Germinal center (tissue), 1 donor: ENCODE measurements around the gene GALNT14.

Experiments used
- DNase-seq: peaks from one replicate; pipeline ENCODE4 v3.0.0; 2012; ENCODE audit warnings: mixed read lengths, low spot score

The GALNT14 gene

DNA sequence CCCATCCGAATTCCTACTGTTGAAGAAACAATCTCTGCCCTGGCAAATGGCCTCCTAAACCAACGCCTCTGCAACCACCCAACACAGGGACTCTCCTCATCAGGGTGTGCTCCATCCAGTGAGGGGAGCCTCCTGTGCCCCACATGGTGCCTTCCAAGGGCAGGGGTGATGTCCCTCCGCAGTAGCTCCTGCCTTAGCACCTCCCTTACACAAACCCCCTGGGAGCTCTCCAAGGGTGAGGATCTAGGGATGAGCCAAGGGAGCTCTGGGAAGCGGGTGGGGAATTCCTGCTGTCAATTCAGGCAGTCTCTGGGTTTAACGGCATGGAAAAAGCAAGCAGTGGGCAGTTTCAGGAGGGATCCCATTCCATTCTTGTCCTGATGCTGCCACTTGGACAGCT lies 3.8 kb downstream of the GALNT14 start:
- DNase-seq, result no peak

DNA sequence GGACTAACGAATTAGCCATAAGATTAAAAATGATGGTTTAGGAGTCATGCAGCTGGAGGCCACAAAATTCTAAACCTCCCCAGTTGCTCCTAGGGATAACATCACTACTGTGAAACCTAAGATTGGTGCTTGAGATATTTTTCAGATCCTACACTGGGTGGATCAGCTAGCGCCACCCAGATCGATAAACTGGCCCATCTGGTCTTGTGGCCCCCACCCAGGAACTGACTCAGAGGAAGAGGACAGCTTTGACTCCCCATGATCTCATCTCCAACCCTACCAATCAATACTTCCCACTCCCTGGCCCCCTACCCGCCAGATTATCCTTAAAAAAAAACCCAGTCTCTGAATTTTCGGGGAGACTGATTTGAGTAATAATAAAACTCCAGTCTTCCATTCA lies 5.5 kb downstream of the GALNT14 start:
- no peak for DNase-seq

DNA sequence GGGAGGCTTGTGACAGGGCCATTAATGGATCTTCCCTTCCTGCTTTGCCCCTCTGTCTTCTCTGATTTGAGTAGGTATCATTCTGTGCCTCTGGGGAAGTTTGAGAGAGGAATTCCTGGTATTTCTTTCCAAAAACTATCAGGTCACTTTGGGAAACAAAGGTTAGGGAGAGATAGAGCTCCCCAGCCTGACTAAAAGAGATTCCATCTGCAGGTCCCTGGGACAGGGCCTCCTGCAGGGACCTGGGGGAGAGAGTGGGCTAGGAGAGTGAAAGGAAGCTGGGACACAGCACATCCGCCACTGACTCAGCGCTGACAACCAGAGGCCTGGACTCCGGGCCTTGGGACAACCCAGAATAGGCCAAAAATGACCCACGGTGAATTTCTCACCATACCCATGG lies 6.4 kb downstream of the GALNT14 start:
- DNase-seq, result no peak

DNA sequence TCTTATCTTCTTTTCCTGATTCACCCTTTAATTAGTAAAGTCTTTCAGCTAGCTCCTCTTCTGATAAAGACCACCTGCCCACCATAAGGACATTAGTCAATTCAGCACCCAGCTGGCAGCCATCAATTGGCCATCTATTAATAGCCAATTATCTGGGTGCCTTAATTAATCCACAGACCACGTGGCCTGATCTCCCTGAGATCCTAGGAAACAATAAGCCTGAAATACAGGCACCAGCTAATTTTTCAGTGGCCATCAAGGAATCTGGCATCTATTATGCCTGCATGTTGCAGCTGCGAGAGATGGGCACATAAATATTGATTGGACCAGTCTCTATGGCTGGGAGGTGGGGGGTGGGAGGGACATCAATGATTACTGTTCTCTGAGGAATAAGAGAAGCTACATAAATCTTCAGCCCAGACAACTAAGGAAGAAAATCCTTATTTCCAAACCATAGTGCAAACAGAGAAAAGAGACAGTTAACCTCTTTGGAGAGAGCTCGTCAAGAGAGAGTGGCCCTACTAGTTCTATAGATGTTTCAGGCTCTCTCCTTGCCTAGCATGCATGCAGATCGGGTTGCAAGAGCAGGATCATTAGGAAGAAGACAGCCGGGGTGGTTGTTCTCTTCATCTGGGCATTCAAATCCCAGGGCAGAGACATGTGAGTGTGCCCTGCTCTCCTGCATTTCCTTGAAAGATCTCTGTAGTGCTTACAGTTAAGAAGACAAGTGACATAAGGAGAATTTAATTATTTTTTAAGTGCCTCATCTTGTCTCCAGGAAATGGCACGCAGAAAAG lies 8.7 kb downstream of the GALNT14 start:
- no peak for DNase-seq

DNA sequence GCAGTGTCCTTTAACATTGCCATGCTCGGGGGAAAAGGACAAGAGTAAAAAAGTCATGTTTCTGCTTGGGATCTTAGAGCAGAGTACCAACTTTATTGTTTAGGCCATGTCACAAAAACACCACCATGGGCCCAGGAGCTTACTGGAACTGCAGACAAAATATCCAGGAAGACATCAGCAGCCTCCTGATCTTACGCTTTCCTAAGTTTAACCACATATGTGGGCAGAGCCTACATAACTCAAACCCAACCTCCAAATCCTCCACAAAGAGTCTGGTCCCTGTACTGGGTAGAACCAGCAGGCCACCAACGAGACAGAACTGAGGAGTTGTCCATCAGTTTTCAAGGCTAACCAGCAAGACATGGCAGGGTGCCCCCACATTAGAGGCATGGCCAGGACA lies 10.3 kb downstream of the GALNT14 start:
- DNase-seq, result no peak

DNA sequence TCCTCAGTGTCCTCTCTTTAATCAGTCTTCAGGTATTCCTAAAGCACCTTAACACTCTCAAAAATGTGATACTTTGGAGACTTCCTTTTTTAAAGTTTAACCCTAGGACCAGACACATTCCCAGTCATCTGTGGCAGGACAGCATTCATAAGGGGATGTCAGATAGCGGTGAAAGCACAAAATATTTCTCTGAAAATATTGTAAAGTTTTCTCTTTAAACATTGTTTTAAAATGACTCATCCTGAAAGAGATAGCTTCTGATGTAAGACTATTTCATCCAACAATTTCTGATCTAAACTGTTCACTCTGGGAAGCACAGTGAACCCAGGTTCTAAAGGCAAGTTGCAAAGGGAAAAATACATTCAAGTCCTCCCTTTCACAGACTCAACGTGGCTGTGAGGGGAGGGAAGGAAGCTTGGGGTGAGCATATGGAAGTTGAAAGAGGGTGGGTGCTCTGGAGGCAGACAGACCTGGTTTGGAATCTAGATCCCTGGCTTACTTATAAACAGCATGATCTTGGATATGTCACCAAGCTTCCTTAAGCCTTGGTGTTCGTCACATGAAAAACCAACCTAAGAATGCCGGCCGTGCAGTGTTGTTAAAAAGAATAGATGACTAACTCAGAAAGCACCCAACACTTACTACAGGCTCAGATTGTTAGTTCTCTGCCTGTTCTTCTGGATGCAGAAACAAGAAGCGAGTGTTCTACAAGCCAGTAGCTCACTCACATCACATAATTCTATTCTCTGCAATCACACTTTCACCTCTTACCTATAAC lies 12.1 kb downstream of the GALNT14 start:
- no peak for DNase-seq

DNA sequence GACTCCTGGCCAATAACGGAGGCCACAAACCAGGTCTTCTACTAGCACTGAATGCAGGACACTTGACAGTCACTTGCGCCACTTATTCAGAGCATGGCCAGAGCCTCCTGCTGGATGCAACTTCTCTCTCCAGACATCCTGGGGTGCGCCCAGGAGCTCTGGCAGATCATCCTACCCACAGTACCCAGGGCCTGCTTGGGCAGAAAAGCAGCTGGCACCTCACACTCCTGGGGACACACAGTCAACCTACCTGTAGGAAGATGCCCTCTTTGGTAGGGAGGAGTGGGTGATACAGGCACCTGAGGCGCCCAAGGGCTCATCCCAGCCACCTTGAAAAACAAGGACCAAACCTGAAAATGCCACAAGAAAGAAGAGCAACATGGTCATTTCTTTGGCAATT lies 13.3 kb downstream of the GALNT14 start:
- DNase-seq, result no peak

DNA sequence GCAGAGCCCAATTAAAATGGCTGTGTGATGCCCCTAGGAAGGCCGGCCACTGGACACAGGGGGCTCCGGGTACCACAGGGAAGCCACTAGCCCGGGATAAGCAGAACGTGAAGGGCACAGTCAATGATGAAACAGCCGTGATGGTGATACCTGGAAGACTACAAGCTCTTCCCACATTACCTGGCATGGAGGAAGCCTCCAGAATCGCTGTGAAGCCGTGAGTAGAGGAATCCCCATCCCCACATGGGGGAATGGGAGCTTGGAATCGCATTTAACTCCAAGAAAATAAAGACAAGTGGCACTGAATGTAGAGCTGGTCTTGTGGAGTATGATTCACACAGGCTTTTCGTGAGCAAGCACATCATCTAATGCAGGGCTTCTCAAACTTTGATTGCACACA lies 16.1 kb downstream of the GALNT14 start:
- DNase-seq, result no peak

DNA sequence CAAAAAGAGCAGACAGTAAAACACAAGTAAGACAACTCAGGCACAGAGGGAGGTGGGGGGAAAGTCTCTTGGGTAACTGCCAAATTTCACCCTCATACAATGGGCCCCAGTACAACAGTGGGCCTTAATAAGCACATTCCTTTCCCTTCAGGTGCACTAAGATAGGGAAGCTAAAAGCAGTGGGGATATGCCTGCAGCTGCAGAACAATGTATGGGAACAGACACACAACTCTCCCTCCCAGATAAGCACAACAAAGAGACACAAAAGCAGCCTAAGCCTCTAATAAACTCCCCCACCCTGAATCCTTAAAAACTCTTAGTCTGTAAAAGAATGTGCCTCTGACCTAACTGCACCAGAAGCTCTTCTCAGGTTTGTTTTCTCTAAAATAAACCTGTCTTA lies 24.5 kb downstream of the GALNT14 start:
- DNase-seq, result no peak

DNA sequence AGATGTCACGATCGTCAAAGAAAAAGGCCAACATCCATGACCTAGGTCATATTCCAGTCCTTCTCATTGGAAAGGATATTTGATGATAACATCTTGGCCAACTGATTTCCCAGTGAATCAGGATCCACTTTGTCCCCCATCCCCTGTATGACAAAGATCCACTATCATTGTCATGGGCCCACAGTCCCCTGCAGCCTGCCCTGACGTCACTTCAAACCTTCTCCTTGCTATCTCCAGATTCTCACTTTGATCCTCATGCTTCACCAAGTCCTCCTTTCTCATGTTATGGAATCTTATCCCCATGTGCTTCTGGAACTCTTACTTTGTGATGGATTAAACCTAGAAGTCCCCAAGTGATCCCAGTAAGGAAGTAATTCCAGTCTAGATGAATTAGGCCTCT lies 25.7 kb downstream of the GALNT14 start:
- no peak for DNase-seq

DNA sequence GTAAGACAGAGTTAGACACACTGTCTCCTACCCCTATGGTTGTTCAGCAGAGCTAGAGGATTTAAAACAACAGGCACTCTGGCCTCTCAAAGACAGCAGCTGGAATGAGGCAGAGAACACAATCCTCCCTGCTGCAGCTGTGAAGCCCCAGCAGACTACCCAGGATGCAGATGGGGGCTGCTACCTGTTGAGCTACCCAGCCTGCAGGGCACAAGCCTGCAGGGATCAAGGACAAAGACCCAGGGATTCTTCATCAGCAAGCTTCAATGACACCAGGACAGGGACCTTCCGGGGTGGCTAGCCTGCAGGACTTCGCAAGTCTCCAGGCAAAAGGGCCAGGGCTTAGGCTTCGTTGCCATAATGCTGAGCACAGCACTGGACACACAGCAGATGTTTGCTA lies 27.2 kb downstream of the GALNT14 start:
- no peak for DNase-seq

DNA sequence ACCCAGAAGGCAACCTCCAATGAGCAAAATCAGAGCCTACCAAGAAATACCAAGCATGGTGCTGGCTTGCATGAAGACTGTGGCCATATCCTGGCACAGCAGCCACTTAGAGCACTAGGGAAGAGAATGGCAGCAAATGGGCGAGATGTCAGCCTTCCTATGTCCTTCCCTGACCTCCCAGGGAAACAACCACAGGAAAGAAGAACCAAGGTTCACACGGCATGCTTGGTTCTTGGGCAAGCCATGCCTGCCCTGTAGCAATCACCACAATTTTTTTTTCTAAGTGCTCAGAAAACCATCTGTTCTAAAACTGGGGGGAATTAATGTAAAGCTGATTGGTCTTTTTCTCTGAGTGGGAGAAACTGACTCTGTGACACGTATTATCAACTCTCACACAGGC lies 27.8 kb downstream of the GALNT14 start:
- no peak for DNase-seq

DNA sequence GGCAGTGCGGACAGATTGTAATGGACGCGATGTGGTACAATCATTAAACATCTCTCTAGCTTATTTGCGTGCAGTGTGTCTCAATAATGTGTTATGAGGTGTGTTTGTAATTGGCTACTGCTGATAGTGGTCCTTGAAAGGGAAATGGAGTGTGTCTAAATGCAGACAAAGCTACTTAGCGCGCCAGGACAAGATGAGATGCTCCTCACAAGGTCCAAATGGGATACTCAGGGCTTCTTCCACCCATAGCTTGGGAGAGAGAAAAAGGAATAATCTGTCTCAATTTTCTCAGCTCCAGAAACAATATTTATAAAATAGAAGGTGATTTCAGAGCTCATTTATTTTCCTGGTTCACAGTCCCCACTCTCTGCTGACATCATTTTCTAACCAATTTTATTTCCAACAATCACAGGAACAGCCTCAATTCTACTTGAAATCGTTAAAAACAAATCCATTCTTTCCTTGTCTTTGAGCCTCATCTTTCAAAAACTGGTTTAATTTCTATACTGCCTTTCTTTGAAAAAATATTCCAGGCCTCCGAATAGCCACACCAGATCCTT lies 28.5 kb downstream of the GALNT14 start:
- DNase-seq, result no peak

DNA sequence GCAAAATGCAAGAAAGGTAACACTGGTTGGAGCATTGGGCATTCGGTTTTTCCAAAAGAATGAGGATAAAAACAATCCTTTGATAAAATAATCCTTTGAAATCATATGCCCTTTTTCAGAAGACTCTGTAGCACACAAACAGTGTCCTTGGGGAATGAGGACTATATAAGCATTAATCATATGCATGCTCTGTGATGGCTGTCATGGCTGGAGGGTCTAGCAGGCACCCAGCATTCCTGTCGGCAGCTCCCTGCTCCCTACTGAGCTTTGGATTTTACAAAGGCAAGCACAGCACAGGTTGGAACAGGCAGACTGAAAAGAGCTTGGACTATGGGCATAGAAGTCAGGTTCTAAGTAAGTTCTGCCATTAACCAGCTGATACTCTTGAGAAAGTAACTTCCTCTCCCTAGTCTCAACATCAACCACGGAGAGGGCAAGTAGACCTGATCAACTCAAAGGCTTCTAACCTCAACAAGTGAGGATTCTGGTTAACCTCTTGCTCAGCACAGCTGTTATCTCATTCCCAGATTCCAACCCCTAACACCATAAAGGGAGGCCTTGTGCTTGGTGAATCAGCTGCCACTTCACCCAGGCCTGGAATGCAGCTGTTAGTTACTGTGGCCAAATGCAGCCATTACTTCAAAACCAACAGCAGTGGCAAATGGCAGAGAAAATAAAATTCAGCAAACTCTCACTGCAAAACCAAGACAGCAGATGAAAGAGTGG lies 29.5 kb downstream of the GALNT14 start:
- no peak for DNase-seq

DNA sequence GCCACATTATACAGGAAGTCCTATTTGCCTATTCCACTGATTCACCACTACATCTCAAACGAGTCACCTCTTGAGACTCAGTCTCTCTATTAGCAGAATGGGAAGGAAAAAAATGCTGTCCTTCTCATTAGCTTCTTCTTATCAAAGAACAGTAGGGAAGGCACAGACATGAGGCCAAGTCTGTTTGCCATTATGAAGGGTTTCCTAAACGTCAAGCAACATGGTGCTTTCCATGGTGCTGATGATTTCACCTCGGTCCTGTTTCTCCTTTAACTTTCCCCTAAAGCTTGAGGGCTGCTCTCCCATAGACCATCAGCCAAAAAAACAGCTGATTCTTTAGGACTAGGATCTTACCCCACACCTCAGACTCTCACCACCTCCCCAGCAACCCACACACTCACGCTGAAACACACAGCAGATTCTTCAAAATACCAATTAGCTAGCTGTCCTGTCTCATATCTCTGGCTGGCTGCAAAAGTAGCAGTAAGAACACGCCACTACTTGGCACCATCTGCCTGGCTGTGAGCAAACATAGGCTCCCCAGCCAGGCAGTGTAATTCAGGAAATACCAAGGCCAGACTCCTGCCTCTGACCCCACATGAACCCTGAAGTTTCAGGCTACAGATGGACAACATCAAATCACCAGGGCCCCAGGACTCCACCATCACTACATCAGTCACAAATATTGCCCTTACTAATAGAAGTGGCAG lies 30.5 kb downstream of the GALNT14 start:
- DNase-seq, result no peak

DNA sequence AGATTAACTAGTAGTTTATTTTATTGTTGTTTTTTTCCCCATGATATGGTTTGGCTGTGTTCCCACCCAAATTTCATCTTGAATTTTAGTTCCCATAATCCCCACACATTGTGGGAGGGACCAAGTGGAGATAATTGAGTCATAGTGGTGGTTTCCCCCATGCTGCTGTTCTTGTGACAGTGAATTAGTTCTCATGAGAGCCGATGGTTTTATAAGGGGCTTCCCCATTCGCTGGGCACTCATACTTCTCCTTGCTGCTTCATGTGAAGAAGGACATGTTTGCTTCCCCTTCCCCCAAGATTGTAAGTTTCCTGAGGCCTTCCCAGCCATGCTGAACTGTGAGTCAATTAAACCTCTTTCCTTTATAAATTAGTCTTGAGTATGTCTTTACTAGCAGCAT lies 36.5 kb downstream of the GALNT14 start:
- DNase-seq, result no peak

DNA sequence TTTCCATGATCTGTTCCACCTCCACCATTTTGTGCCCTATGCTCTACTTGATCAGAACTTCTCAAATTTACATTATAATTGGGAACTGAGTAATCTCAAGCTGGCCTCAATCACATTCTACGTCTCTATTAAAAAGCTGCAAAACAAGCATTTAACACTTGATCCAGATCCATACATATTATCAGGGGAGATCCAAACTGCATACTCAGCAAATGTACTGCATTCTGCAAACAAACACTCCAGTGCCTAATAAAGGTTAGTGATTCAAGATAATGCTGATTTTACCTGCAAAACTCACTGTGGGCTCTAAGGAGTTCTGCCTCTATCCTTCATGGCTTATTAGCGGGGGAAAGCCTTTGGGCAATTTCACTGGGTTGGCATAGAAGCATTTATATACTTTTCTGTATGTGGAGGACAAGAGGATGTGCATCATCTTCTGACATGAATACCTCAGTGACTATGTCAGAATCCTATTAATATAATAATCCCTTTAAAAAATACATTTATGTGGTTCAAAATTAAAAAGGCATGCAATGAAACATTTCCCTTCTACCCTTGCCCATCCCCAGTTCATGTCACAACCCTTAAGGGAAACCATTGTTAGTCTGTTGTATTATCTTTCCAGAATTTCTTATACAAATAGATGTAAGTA lies 40.2 kb downstream of the GALNT14 start:
- no peak for DNase-seq

DNA sequence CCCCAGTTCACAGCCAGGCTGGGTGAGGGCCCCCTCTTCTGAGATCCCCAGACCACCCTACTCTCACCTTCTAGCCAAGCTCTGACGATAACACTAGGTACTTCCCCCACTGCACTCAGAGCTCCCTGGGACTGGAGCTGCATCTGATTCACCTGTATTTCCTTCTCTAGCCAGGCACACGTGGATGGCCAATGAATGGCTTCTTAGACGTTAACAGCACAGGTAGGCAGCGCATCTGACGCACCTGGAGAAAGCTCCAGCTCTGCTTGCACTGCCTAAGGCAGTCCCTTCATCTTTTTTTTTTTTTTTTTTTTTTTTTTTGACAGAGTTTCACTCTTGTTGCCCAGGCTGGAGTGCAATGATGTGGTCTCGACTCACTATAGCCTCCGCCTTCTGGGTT lies 48.1 kb downstream of the GALNT14 start:
- no peak for DNase-seq

DNA sequence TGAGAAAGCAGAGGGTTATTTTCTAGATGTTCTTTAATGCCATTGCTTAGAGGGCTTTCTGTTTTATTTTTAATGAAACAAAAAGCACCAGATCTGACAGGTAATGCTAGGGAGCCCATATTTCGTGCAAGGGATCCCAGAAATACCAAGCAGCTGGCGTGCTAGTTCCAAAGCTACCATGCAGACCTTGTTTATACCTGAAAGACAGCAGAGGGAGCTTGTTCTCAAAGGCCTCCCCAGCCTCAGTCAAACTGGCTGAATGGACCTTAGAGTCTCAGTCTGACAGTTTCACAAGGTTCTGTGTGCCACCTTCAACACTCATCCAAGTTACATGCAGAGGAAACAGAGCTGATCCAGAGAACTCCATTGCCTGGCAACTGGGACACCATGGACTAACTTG lies 48.6 kb downstream of the GALNT14 start:
- DNase-seq, result no peak

DNA sequence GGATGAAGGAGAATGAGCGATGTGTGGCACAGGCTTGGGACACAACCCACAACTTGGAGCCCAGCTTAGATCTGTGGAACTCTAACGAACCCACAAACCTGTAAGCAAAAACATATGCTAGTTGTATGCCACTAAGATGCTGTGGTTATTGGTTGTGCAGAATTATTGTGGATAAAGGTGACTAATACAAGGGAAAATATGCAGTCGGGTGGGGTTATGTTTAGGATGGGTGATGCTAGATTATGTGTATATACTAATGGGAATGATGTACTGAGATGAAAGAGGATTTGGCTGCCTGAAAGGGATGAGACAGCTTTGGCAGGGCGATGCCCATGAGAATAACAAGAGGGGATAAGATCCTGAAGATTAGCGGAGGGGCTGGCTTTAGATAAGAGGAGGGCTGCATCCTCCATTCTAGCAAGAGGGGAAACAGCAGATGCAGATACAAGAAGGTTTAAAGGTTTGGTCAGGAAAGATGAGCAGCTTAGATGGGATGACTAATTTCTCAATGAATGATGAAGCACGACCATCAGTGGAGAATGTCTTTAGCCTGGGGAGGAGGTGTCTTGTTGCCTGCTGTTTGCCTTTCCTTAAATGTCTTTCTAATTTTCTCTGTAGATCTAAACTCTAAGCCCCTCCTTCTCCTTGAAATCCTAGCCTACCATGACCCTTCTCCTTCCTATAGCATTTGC lies 49.6 kb downstream of the GALNT14 start:
- no peak for DNase-seq

DNA sequence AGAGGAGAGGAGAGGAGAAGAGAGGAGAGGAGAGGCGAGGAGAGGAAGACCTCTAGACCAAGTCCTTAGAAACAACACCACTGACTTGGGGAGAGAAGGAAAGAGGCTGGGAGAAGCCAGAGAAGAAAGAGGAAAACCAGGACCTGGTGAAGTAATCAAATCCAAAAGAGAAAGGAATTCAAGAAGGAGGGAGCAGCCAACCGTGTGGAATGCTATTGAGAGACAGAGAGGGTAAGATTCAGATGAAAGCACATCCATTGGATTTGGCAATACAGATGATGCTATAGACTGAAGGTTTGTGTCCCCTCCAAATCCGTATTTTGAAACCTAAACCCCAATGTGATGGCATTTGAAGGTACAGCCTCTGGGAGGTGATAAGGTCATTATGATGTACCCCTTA lies 50.7 kb downstream of the GALNT14 start:
- DNase-seq, result no peak
